Chondrocyte (in vitro differentiated cells): ENCODE measurements around the gene ASB16. TPM values are rescaled to one million over a fixed set of nuclear protein-coding genes. Genes with fewer than 3 reads are reported as not detected.
A peak's percentile ranks its signal among the peaks of the same experiment; 100 is the strongest.
"Not testable (repeated sequence)": the region's sequence is repeated elsewhere in the genome, so short reads cannot be mapped to it uniquely, and the experiment has no call there.

Source experiments
- DNase-seq: peaks from one replicate; pipeline ENCODE4 v3.0.0; 2021; ENCODE audit warnings: mixed read lengths, low spot score
- H3K27ac Mint-ChIP-seq: one replicate; pipeline ENCODE4 v1.8.0; 2021; ENCODE audit warnings: mild to moderate bottlenecking, moderate library complexity, mixed read lengths; ENCODE audit not compliant: unreplicated experiment
- H3K27me3 Mint-ChIP-seq: 2 replicates; pipeline ENCODE4 v1.8.0; 2021; ENCODE audit warnings: low read depth, mixed read lengths
- H3K36me3 Mint-ChIP-seq: 2 replicates; pipeline ENCODE4 v1.8.0; 2021; ENCODE audit warnings: low read depth, mixed read lengths
- H3K4me1 Mint-ChIP-seq: 2 replicates; pipeline ENCODE4 v1.8.0; 2021; ENCODE audit warnings: low read depth, mild to moderate bottlenecking, mixed read lengths
- H3K4me3 Mint-ChIP-seq: one replicate; pipeline ENCODE4 v1.8.0; 2021; ENCODE audit warnings: mild to moderate bottlenecking, moderate library complexity, mixed read lengths; ENCODE audit not compliant: unreplicated experiment
- H3K9me3 Mint-ChIP-seq: 2 replicates; pipeline ENCODE4 v1.8.0; 2021; ENCODE audit warnings: low read depth, mixed read lengths
- CTCF ChIP-seq: fragments of 200-600 bp; sonication (generic); IDR thresholded peaks from 2 replicates; pipeline ENCODE4 v1.5.0; 2021; ENCODE audit warnings: antibody characterized with exemption, mild to moderate bottlenecking, moderate library complexity
- total RNA-seq: library from RNA; stranded (reverse); gene quantifications from 3 replicates; pipeline ENCODE4 v1.2.1, GENCODE V29; 2021

ASB16 gene
- total RNA-seq, 1 donor from 2014 or later, result not detected

- Mint-ChIP-seq H3K27me3 (no peaks in the 10 kb centered on the region), H3K36me3 (no peaks in the 10 kb centered on the region), H3K27ac (no peak overlapping the region), H3K4me1 (peaks cover under 1% of the 10 kb centered on the region), H3K4me3 (no peak overlapping the region), H3K9me3 (no peaks in the 10 kb centered on the region)
- TF ChIP-seq CTCF, result no peak
- DNase-seq, result no peak
Measured at GRCh38 chr17:44132275-44132821, 38.2 kb upstream of the ASB16 start.

GRCh38 chr17:44133918-44134476, 36.5 kb upstream of the ASB16 start:
- TF ChIP-seq CTCF, result no peak
- DNase-seq, result no peak
- no peaks in the 10 kb centered on the region for H3K36me3 Mint-ChIP-seq
- H3K9me3 Mint-ChIP-seq, result no peaks in the 10 kb centered on the region
- H3K27me3 Mint-ChIP-seq, result no peaks in the 10 kb centered on the region
- no peak overlapping the region for H3K4me3 Mint-ChIP-seq
- peaks cover 16% of the 10 kb centered on the region for H3K4me1 Mint-ChIP-seq
- H3K27ac Mint-ChIP-seq, result no peak overlapping the region

- TF ChIP-seq CTCF, result no peak
- Mint-ChIP-seq H3K9me3 (no peaks in the 10 kb centered on the region), H3K27me3 (no peaks in the 10 kb centered on the region), H3K4me3 (no peak overlapping the region), H3K36me3 (no peaks in the 10 kb centered on the region), H3K4me1 (peaks cover 16% of the 10 kb centered on the region), H3K27ac (no peak overlapping the region)
- no peak for DNase-seq
Measured at GRCh38 chr17:44134752-44135568, 35.5 kb upstream of the ASB16 start.

- peak; percentile 14 for TF ChIP-seq CTCF
- peaks cover 21% of the 10 kb centered on the region for H3K4me1 Mint-ChIP-seq
- no peaks in the 10 kb centered on the region for H3K27me3 Mint-ChIP-seq
- DNase-seq, result peak; percentile 96
- H3K9me3 Mint-ChIP-seq, result no peaks in the 10 kb centered on the region
- H3K36me3 Mint-ChIP-seq, result no peaks in the 10 kb centered on the region
- H3K27ac Mint-ChIP-seq, result peak overlapping the region; percentile 95
- H3K4me3 Mint-ChIP-seq, result peak overlapping the region; percentile 65
Measured at GRCh38 chr17:44137891-44138709, 32.4 kb upstream of the ASB16 start.

GRCh38 chr17:44143921-44144320, 26.6 kb upstream of the ASB16 start:
- not testable (repeated sequence) for H3K27me3 Mint-ChIP-seq, DNase-seq, H3K9me3 Mint-ChIP-seq, H3K4me1 Mint-ChIP-seq, H3K27ac Mint-ChIP-seq, H3K4me3 Mint-ChIP-seq, H3K36me3 Mint-ChIP-seq
